ENCODE results near the gene ADORA1. TPM values are rescaled to one million over a fixed set of nuclear protein-coding genes. Genes with fewer than 3 reads are reported as not detected.

Gene ADORA1
- total RNA-seq, 1 donor from 2014 or later: 0.21 TPM

DNA sequence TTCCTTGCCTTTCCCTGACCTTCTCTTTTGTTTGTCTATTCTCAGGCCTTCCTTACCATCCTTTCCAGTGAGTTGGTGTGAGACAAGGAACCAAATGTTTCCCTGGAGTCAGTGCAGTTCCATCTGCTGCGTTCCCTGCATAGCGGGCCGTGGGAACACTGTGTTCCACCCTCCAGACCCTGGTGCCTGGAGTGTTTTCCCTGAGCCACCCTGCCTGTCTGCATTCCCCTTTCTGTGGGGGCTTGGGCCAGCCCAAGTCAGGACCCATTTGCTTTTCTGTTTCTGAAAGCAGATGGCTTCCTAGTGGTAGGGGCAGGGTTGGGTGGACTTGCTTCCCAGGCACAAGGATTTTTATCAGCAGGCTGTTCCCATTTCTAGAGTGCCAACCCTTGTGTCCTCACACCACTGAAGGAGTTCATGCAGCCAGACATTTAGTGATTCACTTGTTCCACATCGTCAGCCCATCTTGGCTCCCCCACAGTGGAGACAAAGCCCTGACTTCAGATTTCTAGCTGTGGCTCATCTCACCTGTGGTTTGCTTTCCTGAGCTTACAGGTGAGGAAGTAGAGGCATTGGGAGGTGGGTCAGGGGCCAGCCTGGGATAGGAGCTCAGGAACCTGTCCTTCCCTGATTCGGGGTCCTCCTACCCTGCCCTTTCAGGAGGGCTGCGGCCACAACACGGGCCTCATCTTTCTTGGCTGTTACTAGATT lies 27.6 kb upstream of the ADORA1 start:
- Mint-ChIP-seq H3K27ac (ENCODE audit: unreplicated experiment) (no peak overlapping the region), H3K4me1 (ENCODE audit: unreplicated experiment) (no peaks in the 10 kb centered on the region), H3K4me3 (ENCODE audit: unreplicated experiment) (no peak overlapping the region), H3K27me3 (ENCODE audit: unreplicated experiment) (peaks cover 45% of the 10 kb centered on the region), H3K9me3 (ENCODE audit: unreplicated experiment) (peaks cover 17% of the 10 kb centered on the region), H3K36me3 (ENCODE audit: unreplicated experiment) (no peaks in the 10 kb centered on the region)
- DNase-seq (ENCODE audit: extremely low spot score, unreplicated experiment): peak; percentile 49
- TF ChIP-seq, protein P1, sequence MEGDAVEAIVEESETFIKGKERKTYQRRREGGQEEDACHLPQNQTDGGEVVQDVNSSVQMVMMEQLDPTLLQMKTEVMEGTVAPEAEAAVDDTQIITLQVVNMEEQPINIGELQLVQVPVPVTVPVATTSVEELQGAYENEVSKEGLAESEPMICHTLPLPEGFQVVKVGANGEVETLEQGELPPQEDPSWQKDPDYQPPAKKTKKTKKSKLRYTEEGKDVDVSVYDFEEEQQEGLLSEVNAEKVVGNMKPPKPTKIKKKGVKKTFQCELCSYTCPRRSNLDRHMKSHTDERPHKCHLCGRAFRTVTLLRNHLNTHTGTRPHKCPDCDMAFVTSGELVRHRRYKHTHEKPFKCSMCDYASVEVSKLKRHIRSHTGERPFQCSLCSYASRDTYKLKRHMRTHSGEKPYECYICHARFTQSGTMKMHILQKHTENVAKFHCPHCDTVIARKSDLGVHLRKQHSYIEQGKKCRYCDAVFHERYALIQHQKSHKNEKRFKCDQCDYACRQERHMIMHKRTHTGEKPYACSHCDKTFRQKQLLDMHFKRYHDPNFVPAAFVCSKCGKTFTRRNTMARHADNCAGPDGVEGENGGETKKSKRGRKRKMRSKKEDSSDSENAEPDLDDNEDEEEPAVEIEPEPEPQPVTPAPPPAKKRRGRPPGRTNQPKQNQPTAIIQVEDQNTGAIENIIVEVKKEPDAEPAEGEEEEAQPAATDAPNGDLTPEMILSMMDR (IDR thresholded peaks at IDR 0.05): no peak

DNA sequence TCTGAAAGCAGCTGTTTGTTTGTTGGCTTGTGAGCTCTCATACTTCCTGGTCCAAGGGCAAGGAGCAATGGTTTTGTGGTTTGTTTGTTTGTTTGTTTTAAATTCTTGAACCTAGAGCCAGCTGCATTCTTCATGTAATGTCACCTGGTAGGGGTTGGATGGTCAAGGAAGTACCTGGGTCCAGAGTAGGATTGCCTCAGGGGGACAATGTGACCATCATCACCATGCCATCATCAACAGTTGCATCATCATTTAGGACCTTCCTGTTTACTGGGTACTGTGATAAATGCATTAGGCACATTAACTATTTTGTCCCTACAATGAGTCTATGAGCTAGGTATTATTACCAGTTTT lies 27.0 kb upstream of the ADORA1 start:
- no peaks in the 10 kb centered on the region for H3K4me1 Mint-ChIP-seq (ENCODE audit: unreplicated experiment)
- peaks cover 45% of the 10 kb centered on the region for H3K27me3 Mint-ChIP-seq (ENCODE audit: unreplicated experiment)
- DNase-seq (ENCODE audit: extremely low spot score, unreplicated experiment): no peak
- no peak overlapping the region for H3K4me3 Mint-ChIP-seq (ENCODE audit: unreplicated experiment)
- H3K9me3 Mint-ChIP-seq (ENCODE audit: unreplicated experiment): peaks cover 15% of the 10 kb centered on the region
- TF ChIP-seq, protein P1 (IDR thresholded peaks at IDR 0.05): no peak
- no peak overlapping the region for H3K27ac Mint-ChIP-seq (ENCODE audit: unreplicated experiment)
- H3K36me3 Mint-ChIP-seq (ENCODE audit: unreplicated experiment): no peaks in the 10 kb centered on the region

DNA sequence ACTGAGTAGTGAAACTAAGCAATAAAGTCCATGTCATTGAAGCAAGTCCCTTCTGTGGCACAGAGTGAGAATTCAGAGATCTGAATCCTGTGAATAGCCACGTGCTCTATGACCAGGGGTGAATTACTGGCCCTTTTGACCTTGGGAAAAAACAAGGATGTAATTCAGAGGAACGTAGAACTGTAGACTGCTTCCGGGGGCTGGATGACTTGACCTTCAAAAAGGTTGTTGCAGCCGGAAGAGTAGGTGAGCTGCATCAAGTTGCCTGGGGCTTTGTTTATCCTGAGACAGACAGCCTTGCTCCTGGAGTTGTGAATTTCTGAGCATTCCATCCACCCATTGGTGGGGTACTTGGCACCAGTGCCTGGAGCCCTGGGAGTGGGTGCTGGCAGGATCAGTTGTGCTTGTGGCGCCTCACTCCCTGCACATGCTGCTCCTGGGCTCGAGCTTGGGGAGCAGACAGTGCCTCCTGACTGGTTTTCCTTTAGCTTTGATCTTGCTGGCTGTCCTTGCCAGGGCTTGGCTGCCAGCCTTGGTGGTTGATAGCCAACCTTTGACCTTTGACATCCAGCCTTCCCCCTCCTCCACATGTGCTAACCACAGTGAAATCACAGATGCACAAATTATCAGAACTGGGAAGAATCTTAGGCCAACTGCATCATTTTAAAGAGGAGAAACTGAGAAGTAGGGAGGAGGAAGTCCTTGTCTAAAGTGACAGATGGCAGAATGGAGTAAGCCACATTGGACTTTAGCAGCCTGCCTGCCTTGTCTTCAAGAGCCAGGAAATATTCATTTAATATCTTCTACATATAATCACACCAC lies 25.5 kb upstream of the ADORA1 start:
- no peaks in the 10 kb centered on the region for H3K36me3 Mint-ChIP-seq (ENCODE audit: unreplicated experiment)
- no peaks in the 10 kb centered on the region for H3K4me1 Mint-ChIP-seq (ENCODE audit: unreplicated experiment)
- DNase-seq (ENCODE audit: extremely low spot score, unreplicated experiment): peak; percentile 59
- H3K9me3 Mint-ChIP-seq (ENCODE audit: unreplicated experiment): peaks cover 12% of the 10 kb centered on the region
- TF ChIP-seq, protein P1 (IDR thresholded peaks at IDR 0.05): no peak
- no peak overlapping the region for H3K27ac Mint-ChIP-seq (ENCODE audit: unreplicated experiment)
- no peak overlapping the region for H3K4me3 Mint-ChIP-seq (ENCODE audit: unreplicated experiment)
- H3K27me3 Mint-ChIP-seq (ENCODE audit: unreplicated experiment): peaks cover 43% of the 10 kb centered on the region

DNA sequence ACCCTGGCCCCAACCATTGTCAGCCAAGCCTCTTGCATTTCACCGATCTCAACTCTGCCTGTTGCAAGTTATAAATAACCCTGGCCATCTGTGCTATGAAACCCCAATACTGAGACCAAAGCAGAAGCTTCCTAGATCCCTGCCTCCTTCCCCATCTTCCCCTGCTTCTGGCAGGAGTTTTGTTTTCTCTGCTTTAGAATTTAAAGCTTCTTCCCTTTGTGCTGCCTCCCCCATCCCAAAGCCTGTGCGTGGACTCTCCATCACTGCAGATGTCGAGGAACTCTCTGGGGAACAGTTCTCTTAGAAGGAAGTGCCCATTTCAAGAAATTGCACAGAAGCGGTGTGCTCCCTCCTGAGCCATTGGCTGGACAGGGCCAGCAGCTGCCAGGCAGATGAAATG lies 24.3 kb upstream of the ADORA1 start:
- Mint-ChIP-seq H3K4me3 (ENCODE audit: unreplicated experiment) (no peak overlapping the region), H3K27ac (ENCODE audit: unreplicated experiment) (no peak overlapping the region), H3K9me3 (ENCODE audit: unreplicated experiment) (peaks cover 12% of the 10 kb centered on the region), H3K4me1 (ENCODE audit: unreplicated experiment) (no peaks in the 10 kb centered on the region), H3K36me3 (ENCODE audit: unreplicated experiment) (no peaks in the 10 kb centered on the region), H3K27me3 (ENCODE audit: unreplicated experiment) (peaks cover 47% of the 10 kb centered on the region)
- DNase-seq (ENCODE audit: extremely low spot score, unreplicated experiment): peak; percentile 17
- TF ChIP-seq, protein P1 (IDR thresholded peaks at IDR 0.05): no peak

DNA sequence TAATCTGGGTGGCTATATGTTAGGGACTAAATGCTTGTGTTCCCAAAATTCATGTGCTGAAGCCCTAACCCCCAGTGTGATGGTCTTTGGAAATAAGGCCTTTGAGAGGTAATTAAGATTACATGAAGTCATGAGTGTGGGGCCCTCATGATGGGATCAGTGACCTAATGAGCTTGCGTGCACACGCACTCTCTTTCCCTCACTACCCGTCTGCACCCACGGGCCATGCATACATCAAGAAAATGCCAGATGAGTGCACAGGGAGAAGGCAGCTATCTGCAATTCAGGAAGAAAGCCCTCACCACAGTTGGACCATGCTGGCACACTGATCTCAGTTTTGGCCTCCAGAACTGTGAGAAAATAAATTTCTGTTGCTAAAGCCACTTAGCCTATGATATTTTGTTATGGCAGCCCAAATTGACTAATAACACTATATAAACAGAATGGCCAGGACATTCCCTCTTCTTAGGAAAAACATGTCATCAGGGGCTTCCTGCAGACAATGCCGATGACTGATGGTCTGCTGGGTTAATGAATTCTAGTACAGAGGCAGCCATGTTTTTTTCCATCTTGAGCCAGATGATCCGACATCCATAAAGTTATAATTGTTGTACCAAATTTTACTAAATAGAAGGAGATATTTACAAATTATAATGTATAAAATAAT lies 23.6 kb upstream of the ADORA1 start:
- peaks cover 54% of the 10 kb centered on the region for H3K27me3 Mint-ChIP-seq (ENCODE audit: unreplicated experiment)
- H3K4me3 Mint-ChIP-seq (ENCODE audit: unreplicated experiment): no peak overlapping the region
- H3K9me3 Mint-ChIP-seq (ENCODE audit: unreplicated experiment): peaks cover 12% of the 10 kb centered on the region
- H3K27ac Mint-ChIP-seq (ENCODE audit: unreplicated experiment): no peak overlapping the region
- H3K36me3 Mint-ChIP-seq (ENCODE audit: unreplicated experiment): no peaks in the 10 kb centered on the region
- H3K4me1 Mint-ChIP-seq (ENCODE audit: unreplicated experiment): no peaks in the 10 kb centered on the region
- TF ChIP-seq, protein P1 (IDR thresholded peaks at IDR 0.05): no peak
- DNase-seq (ENCODE audit: extremely low spot score, unreplicated experiment): peak; percentile 15
